ENCODE data around the gene CLDN5.

The CLDN5 gene, protein sequence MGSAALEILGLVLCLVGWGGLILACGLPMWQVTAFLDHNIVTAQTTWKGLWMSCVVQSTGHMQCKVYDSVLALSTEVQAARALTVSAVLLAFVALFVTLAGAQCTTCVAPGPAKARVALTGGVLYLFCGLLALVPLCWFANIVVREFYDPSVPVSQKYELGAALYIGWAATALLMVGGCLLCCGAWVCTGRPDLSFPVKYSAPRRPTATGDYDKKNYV

GRCh38 chr22:19524170-19525115, at the start of gene CLDN5:
Gene CLDN5, minus strand, starts transcription at chr22:19524410. Its CDS starts 155 bp downstream, at chr22:19524255.
- no peak for DNase-seq (ENCODE audit: low spot score)

DNA sequence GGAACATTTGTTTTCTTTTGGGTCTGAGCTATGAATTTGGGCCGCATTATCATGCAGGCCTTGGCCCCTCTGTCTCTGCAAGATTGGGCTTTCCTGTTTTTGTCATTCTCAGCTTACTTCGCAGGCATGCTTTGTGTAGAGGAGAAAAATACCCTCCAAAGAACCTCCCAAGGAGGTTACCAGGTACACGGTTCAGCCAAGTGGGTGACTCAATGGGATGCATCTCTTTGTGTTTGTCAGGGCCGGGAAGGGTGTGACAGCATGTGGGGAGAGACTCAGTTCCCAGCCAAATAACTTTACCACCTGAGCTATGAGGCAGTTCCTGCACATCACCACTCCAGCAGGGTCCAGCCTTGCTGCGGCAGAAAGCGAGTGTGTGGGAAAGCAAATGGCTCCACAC, 47.8 kb upstream of the CLDN5 start:
- no peak for DNase-seq (ENCODE audit: low spot score)

DNA sequence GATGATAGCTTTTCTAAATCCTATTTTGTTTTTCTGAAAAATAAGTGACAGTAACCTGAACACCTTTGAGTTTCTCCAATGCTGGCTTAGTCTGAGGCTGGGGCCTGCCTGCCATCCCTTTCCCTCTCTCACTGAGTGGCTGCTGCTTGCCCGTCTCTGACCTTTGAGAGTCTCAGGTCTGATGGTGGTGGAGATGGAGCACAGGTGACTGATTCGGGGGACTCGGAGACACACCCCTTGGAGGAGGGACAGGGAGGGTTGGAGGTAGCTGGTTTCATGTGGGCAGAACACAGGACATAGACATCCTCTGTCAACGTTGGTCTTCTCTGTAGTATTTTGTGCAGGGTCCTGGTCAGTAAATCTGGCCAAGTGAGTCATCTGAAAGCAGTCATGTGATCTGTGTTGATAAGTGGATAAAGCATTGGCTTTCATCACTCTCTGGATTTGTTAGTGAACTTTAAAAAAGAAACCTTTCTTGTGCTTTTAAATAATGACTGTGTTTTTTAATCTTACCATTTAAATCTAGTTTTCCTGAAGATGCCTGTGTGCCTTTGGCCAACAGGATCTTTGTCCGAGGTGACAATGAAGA, 47.1 kb upstream of the CLDN5 start:
- no peak for DNase-seq (ENCODE audit: low spot score)

DNA sequence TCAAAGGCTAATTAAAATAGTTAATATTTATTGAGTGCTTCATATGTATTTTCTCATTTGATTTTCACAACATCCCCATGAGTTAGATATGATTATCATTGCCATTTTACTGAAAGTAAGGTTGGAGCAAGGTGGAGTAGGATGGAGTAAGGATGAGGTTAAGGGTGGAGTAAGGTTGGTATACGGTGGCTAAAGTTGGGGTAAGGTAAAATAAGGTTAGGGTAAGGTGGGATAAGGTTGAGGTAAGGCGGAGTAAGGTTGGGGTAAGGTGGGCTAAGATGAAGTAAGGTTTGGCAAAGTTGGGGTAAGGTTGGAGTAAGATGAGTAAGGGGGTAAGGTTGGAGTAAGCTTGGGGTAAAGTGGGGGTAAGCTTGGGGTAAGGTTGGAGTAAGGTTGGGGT, 45.8 kb upstream of the CLDN5 start:
- DNase-seq (ENCODE audit: low spot score): no peak

GRCh38 chr22:19569276-19569640, 45.0 kb upstream of the CLDN5 start:
- DNase-seq (ENCODE audit: low spot score): no peak

DNA sequence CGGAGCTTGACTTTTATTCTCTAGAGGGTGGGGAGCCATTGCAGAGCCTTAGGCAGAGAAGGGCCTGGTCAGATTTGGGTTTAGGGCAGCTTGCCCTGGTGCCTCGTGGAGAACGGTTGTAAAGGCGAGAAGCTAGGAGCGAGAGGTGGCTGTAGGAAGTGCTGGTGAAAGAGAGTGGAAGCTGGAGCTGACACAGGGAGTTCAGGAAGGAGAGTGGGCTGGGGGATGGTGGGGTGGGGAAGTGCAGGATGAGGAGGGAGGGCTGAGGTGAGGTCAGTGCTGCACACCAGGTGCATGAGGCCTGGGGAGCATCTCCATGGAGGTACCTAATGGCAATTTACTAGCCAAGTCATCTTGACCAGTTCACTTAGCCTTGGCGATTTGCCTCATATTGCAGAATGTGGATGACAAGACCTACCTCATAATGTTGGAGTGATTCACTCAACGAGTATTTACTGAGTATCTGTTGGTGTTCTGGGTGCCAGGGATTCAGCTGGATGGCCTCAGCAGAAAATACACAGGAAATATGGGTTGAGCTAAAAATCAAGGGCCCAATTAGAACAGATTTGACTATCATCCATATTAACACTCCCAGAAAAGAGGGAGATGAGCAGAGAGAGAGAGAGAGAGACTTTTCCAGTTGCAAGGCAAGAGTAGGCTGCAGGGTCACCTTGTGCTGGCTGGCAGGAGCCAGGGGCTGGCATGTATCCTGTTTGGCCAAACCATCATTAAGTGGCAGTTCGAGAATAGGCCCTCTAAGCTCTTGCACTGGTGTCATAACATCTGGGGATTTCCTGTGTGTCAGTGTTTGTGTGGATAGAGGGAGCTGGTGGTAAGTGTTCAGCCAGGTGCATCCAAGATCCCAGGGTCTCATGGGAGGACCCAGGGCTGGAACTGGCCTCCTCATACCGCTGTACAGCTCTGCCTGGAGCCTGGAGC, 44.4 kb upstream of the CLDN5 start:
- no peak for DNase-seq (ENCODE audit: low spot score)

GRCh38 chr22:19567157-19568009, 43.2 kb upstream of the CLDN5 start:
- no peak for DNase-seq (ENCODE audit: low spot score)

DNA sequence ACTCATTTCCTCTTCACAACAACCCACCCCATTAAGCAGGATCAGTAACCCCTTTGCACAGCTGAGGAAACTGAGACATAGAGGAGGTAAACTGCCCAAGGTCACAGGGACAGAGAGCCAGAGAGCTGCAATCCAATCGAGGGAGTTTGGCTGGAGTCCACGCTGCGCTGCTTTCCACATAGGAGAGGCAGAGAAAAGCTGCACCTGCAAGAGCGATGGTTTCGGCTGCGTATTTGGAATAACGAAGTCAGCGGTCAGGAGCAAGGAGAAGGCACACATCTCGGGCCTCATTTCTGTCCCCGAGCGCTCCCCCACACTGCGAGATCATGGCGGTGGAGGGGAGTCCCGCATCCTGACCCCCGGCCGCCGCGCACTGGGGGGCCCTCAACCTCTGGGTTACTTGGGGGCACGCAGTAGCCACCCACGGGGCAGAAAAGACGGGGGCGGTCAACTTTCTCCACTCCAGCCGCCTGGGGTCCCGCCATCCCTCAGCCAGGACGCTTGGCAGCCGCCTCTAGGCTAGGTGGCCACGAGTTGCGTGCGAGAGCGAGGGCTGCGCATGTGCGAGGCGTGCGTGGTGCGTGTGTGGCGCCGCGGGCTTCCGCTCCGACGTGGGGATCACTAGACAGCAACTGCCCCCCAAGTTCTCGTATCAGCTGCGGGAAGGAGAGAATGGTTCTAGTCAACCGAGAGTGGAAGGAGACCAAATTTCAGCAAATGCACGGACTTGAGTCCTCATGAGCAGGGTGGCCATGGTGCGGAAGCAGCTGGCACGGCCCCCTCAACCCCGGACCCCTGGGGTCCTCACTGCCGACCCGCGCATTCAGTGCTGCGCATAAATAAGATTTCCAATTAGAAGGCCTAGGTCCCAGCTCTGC, 42.3 kb upstream of the CLDN5 start:
- no peak for DNase-seq (ENCODE audit: low spot score)

DNA sequence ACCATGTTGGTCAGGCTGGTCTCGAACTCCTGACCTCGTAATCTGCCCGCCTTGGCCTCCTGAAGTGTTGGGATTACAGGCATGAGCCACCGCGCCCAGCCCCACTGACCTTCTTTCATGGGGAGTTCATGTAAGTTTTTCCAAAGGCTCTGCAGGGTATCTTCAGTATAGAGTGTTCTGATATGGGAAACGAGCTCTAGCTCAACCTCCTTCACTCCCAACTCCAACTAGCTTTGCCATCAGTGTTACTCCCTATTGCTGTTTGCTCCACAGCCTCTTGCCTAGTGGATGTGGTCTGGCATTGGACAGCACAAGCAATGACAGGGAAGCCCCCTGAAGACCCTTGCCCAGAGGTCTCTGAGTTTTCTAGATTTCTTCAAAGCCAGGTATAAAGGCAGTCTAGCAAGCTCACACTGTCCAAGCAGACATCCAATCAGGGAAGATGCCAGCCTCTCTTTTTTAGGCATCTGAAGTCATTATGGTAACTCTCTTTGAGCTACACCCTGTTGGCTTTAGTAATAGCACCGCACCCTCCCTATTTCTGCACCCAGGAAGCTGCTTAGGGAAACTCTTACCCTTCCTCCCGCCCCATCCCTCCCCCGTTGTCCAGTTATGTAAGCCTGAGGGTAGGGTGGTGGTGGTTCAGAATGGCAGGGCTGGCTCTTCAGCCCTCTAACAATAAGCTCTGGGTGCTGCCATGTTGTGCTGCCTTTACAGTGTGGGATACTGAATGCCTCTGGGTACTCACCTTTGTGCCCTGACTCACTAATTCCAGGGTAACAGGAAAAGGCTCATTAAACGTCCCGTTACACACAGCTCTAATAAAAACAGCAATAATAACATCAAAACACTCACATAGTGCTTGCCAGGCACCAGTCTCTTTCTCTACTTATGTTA, 41.4 kb upstream of the CLDN5 start:
- no peak for DNase-seq (ENCODE audit: low spot score)

- no peak for DNase-seq (ENCODE audit: low spot score)
These were observed 35.7 kb upstream of the CLDN5 start for GRCh38 chr22:19559956-19560355.

DNA sequence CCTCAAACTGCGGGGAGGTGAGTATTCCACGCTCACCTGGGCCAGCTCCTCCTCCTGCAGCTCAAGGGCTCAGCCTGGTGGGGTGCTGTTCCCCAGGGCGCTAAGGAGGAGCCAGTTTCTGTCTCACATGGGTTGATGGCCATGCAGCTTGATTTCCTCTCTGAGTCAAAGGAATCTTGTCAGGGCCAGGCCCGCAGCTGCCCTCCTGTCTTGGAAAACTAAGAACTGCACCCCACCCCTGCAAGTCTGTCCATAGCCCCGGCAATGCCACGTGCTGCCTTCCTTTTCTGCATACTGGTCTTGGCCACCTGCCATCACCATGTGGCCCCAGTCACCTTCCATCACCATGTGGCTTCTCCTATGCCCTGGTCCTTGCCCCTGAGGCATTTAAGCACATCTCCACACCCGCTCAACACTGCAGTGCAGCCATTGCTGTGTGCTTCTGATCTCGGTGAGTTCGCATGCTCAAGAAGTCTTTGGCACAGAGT, 35.2 kb upstream of the CLDN5 start:
- no peak for DNase-seq (ENCODE audit: low spot score)

DNA sequence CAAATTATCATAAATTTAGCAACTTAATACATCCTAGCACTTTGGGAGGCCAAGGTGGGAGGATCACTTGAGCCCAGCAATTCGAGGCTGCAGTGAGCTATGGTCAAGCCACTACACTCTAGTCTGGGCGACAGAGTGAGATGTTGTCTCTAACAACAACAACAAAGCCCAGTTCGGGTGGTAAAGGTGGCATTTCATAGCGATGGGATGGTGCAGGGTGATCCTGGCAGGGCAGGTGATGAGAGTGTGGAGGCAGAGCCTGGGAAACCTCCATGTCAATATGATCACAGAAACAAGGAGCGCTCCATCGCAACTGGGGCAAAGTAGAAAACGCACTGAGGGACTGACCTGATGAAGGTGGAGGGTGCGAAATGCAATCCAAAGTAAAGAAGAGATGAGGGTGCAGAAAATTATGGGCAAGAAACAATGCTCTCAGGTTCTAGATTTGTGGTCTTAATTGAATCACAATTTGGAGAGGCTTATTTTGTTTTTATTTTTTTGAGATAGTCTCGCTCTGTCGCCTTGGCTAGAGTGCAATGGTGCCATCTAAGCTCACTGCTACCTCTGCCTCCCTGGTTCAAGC, 32.8 kb upstream of the CLDN5 start:
- DNase-seq (ENCODE audit: low spot score): no peak

- DNase-seq (ENCODE audit: low spot score): no peak
These were observed 31.4 kb upstream of the CLDN5 start for GRCh38 chr22:19555651-19556050.

- no peak for DNase-seq (ENCODE audit: low spot score)
These were observed 30.7 kb upstream of the CLDN5 start for GRCh38 chr22:19554834-19555404.

GRCh38 chr22:19553201-19553600, 29.0 kb upstream of the CLDN5 start:
- DNase-seq (ENCODE audit: low spot score): no peak

DNA sequence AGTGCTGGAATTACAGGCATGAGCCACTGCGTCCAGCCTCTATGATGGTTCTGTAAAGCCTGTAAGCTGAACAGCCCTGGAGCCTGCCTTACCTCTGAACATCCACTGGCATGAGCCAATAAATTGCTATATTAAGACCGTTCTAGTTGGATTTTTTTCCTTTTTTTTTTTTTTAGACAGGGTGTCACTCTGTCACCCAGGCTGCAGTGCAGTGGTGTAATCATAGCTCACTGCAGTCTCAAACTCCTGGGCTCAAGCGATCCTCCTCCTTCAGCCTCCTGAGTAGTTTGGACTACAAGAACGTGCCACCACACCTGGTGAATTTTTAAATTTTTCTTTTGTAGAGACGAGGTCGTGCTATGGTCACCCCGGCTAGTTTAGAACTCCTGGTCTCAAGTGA, 26.2 kb upstream of the CLDN5 start:
- DNase-seq (ENCODE audit: low spot score): no peak

DNA sequence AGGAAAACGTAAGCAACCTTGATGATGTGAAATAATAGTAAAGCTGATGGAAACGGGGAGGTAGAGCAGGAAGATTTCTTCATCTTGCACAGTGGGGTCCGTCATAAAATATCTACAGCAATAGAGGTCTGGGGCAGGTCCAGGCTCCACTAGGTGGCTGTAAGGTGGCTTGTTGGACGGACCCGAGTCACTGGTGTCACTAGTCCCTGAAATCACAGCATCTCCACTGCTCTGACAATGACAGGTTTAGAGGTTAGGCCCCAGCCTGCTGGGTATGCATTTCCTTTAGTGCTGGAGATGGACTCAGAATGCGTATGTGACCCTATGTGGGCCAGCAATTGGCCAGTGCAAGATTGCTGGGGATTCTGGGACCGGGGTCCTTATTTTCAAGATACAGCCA, 25.2 kb upstream of the CLDN5 start:
- DNase-seq (ENCODE audit: low spot score): no peak

GRCh38 chr22:19548964-19549363, 24.8 kb upstream of the CLDN5 start:
- DNase-seq (ENCODE audit: low spot score): no peak
